ENCODE results near the gene GPR68.
"Not testable (repeated sequence)": the region's sequence is repeated elsewhere in the genome, so short reads cannot be mapped to it uniquely, and the experiment has no call there.

Gene GPR68

DNA sequence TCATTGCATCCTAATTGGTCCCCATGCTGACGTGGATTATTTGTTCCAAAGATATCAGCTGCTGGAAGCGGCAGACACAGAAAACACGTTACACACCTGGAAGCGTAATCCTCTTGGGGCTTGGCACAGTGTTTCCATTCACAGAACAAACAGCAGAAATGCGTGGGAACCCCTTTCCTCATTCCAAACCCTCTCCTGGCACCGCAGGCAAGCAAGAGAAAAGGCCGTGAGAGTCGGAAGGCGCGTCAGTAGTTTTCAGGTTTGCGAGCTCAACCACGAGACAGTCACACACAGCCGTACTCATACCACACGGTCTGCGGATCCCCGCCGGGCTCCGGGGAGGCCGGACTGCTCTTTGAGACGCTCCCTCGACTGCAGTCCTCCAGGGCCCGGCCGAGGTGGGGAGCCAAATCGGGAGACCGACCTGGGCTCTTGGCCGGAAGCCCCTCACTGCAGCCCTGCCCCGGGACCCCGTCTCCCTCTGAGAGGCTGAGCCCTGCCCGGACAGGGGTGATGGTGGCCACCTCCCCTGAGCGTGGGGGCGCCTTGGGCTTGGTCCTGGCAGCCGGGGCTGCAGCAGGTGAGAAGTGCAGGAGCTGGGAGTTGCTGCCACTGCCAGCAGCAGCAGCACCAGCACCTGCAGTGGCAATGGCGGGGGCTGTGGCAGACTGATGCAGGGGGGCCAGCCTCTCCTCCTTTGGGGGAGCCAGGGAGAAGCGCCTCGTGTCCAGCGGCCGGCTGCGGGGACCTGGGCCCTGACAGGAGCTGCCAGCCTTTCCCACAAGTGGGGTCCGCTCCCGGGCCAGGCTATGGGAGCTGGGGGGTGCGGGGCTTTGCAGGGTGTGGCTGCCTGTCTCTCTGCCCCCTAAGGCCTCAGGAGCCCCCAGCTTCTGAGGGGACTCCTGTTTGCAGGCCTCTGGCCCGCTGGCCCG is 28.1 kb upstream of the GPR68 start:
- DNase-seq (ENCODE audit: low read depth in 3 of 3) = no peak

DNA sequence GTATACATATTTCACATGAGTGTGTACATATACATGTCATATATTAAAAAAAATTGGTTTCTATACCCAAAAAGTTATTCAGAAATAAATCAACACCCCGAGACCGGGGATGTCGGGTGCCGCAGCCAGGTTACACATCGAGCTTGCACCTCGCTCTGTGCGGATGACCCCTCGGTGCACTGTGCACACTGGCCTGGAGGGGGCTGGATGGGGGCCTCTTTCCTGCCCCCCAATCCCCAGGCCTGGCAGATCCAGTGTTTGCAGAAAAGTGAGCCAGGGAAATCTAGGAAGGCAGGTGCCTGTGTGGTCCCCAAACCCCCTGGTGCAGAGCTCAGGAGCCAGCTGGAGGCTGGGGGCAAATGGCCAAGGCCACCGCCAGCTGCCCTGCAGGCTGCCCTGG is 27.1 kb upstream of the GPR68 start:
- no peak for DNase-seq (ENCODE audit: low read depth in 3 of 3)

DNA sequence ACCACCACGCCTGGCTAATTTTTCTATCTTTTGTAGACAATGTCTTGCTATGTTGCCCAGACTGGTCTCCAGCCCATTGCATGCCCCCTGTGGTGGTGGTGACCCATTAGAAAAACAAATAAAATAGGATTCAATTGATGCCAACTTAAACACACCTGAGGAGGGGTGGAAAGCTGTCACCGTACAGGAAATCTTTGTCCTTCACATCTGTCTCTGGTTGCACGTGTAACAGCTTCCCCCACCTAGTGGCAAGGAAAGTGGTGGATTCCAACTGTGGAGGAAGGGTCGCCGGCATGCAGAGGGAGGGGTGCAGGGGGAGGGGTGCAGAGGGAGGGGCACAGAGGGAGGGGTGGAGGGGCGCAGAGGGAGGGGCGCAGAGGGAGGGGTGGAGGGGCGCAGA is 26.1 kb upstream of the GPR68 start:
- DNase-seq (ENCODE audit: low read depth in 3 of 3) = no peak

DNA sequence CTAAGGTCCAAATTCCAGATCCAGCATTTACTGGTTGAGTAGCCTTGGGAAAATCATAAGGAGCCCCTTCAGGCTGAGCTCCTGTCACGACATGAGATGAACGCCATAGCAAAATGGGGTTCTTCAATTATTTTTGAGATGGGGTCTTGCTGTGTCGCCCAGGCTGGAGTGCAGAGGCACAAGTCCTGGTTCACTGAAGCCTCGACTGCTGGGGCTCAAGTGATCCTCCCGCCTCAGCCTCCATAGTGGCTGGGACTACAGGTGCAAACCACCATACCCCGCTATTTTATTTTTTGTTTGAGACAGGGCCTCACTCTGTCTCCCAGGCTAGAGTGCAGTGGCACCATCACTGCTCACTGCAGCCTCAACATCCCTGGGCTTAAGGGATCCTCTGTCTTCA is 25.7 kb upstream of the GPR68 start:
- DNase-seq (ENCODE audit: low read depth in 3 of 3) = no peak

DNA sequence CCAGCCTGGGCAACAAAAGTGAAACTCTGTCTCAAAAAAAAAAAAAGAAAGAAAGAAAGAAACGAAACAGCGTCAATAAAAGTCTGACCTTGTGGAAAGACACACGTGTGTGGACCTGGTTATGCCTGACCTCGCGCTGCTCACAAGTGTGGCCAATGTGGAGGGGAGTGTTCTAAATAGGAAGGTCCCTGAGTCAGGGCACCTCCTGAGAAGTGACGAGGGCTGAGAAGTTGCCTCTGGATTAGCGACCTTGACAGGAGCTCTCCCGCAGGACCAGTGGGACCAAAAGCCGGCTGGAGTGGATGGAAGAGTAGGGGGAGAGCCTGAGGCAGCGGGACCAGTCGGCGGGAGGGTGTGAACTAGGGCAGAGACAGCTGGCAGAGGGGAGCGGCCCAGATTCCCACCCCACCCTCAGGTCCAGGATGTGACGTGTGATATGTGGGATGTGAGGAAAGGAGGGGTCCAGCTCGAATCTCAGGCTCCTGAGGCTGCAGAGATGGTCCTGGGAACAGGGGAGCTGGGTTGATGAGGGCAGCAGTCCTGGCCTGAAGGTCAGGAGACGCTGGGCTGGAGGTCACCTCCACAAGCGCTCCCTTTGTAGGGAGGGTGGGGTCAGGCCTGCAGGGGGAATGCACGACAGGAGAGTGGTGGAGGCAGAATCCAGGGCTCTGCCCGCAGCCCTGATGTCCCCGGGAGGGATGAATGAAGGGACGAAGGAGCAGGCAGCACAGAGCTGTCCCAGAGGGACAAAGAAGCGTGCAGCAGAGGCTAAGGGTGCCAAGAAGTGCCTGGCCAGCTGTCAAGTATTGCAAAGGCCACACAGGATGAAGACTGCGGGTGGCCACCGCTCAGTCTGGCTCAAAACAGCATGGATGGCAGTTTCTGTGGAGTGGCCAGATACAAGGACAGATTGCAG is 24.8 kb upstream of the GPR68 start:
- no peak for DNase-seq (ENCODE audit: low read depth in 3 of 3)

DNA sequence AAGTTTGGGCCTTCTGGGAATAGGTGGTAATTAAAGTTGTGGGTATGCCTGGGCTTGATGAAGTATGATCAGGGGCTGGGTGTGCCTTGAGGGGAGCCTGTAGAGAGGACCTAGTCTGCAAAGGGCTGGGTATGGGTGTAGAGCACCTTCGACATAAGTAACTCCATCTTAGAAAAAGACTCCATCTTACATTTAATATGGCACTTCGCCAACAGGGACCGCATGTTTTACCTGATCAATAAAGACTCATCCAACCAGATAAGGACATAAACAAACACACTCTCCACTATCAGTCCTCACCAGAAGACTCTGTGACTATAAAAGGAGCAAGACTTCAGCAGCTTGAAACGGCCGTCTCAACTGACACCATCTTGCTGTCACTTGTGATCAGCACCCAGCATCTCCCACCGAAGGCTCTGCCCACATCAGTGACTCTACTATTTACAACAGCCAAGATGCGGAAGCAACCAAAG is 23.5 kb upstream of the GPR68 start:
- no peak for DNase-seq (ENCODE audit: low read depth in 3 of 3)

DNA sequence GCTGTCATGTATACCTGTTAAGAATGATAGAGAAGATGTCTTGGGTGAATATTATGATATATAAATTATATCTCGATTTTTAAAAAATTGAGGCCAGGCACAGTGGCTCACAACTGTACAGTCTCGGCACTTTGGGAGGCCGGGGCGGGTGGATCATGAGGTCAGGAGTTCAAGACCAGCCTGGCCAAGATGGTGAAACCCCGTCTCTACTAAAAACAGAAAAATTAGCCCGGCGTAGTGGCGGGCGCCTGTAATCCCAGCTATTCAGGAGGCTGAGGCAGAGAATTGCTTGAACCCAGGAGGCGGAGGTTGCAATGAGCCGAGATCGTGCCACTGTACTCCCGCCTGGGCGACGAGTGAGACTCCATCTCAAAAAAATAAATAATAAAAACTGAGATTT is 21.8 kb upstream of the GPR68 start:
- not testable (repeated sequence) for DNase-seq (ENCODE audit: low read depth in 3 of 3)

DNA sequence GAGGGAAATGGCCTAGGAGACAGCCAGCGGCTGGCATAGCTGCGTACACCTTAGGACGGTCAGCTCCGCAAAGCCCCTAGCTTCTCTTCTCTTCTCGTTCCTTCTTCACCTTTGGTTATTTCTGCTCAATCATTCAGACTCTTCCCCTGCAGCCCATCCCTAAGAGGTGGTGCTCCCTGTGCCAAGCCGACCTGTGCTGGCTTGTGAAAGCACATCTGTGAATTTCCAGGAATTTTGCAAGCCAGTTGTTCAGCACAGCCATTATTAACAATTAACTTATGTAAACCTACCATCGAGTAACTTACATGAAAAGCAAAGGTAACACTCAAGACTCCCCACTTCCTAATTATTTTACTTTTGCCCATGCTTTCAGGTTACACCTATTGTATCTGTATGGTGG is 20.9 kb upstream of the GPR68 start:
- DNase-seq (ENCODE audit: low read depth in 3 of 3) = no peak

DNA sequence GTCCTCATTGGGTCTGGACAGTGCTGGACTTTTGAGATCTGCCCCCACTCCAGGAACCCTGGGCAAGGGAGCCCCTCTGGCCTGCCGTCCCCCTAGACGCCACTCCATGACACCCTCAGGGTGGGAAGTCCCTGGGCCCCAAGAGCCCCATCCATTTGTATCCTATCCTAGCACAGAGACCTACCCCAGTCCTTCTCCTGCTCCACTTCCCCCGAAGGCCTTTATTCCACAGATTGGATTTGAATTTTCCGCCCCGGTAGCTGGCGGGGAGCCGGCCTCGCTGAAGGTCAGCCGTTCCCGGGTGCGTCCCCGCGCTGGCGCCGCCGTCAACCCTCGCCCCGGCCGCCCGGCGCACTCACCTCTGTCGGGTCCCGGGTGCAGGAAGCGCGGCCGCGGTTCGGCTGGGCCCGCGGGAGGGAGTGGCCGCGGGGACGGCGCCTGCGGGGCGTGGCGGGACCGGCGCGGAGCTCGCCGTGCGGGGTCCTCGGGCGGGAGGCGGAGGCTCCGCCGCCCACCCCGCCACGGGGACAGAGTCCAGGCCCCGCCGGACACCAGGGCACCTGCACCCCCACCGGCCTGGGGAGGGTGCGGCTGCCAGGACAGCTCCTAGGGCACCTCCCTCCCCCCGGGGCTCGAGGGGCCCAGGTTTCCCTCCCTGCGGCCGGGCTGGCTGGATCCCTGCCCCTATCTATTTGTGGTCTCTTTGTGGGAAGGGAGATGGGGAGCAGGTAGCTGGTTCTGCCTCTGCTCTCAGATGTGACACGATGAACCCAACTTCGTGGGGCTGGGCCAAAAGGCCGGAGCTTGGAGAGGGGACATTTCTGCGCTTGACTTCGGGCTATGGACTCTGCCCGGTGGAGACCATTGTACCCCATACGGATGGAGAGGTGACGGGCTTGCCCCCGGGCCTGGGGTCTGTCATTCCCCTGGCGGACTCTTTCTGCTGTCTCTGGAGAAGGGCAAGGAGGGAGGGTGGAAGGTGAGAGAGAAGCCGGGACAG is 19.9 kb upstream of the GPR68 start:
- DNase-seq (ENCODE audit: low read depth in 3 of 3) = no peak

DNA sequence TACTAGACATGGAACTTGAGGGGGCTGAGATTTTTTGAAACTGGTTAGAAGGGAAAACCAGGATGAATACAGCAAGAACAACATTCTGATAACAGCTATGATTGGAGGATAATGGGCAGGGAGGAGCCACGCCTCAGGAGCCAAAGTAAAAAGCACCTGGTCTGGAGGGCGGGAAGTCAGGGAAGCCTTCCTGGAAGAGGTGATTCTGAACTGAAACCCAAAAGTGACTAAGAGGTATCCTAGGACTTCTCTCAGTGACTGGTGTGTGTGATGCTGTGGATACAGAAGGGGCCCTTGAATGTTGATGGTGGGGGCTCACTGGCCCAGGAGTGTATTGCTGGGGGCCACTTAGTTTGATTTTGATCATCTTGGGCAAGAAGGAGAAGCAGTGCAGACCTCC is 18.8 kb upstream of the GPR68 start:
- DNase-seq (ENCODE audit: low read depth in 3 of 3) = no peak

DNA sequence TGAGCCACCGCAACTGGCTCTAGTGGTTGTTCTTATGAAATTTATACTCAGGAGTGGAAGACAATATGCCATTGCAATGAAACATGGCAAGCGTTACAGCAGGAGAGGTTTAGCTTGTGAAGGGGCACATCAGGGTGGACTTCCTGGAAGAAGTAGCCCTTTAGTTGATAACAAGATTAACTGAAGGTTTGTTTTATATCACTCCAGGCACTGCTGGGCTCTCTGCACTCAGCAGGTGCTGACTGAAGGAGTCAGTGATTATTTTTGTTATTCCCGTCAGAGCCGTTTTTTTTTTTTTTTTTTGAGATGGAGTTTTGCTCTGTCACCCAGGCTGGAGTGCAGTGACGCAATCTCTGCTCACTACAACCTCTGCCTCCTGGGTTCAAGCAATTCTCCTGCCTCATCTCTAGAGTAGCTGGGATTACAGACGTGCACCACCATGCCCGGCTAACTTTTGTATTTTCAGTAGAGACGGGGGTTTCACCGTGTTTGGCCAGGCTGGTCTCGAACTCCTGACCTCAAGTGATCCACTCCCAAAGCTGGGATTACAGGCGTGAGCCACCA is 17.6 kb upstream of the GPR68 start:
- no peak for DNase-seq (ENCODE audit: low read depth in 3 of 3)

DNA sequence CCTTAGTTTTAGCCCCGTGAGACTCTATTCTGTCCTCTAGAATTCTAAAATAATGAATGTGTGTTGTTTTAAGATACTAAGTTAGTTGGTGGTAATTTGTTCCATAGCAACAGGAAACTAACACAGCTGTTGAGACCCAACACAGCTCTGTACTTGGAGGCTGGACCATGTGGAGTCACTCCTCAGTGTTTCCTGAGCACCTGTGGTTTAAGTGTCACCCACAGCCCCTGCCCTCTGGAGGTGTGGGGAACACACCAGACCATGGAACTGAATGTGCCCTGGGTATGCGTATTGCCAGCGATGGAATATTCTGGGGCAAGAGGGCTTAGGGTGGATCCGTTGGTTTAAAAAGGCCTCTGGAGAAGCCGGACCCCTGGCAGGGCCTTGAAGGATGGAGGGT is 16.6 kb upstream of the GPR68 start:
- DNase-seq (ENCODE audit: low read depth in 3 of 3) = no peak

DNA sequence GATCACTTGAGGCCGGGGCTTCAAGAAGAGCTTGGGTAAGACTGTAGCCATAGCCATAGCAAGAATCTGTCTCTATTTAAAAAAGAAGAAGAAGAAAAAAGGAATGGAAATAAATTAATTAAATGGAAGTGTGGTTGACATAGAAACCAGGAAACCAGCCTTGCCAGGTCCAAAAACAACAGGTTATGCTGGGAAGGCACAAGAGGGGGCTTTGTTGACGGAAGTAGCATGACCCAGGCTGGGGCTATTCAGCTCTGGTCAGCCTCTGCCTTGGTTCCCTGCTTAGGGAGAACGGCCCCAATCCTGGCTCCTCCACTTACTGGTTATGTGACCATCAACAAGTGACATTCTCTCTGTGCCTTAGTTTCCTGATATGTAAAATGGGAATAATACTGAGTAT is 14.4 kb upstream of the GPR68 start:
- no peak for DNase-seq (ENCODE audit: low read depth in 3 of 3)

DNA sequence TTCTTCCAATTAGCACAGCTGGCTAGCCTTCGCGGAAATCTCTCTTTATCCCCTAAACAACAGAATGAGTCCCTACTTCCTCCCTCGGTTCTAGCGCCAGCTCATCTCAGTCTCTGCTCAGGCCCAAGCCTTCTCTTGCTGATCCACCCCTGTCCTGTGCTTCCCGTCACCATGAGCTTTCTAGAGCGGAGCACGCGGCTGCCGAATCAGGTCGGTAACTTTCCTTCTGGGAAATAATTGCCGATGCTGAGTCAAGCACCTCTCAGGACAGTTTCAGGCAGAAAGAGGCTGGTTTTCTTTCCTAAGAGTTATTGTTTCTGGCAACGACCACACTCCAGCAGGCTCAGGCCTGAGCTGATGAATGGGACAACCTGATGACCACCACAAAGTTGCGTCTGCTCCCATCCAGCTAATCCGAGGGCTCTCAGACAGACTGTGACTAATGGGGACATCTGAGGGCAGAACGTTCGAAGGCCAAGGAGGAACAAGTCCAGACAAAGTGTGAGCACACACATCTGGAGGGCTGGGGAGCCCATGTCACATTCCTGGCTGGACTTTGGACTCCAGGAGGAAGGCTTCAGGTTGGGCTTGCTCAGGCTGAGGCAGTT is 13.6 kb upstream of the GPR68 start:
- DNase-seq (ENCODE audit: low read depth in 3 of 3) = no peak

DNA sequence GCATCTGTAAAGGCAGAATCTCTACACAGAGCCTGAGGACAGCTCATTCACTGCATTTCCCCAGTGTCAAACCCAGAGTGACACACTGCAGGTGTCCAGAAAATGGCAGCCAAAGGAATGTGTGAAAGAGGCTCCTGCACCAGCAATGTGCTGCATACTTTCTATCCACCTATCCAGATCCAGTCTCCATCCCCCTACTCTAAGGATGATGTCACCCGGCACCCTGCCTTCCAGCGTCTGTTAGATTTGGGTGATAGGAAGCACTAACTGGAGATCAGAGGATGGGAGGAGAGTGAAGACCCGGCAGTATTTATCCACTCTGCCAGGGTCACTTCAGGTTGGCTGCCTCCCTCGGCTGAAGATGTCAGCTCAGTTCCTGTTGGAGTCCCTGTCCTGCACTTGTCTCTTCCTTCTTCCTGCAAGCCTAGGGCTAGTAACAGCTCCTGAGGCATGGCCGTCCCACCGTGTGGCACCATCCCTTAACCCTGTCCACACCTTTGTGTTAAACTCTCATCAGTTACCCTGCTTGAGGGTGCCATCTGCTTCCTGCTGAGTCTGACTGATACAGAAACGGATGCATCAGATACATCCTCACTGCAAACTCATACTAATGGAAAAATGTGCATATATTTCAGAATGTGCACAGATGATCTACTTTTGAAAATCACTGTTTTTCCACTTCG is 13.0 kb upstream of the GPR68 start:
- no peak for DNase-seq (ENCODE audit: low read depth in 3 of 3)

DNA sequence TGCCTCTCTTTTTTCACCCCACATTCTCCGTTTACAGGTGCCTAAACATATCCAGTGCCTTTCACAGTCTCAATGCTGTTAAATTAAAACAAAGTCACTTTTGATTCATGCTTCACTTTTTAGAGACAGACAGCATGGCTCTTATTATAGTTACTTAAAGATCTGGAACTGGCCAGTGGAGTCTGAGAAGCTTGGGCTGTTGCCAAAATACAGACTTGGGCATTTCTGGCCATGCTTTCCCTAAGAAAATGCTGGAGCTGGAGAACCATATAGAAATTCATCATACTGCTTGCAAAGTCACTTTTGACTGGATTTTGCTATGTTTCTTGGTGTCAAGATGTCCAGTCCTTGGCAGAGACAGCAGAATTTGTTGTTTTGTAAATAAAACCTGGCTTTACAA is 12.2 kb upstream of the GPR68 start:
- no peak for DNase-seq (ENCODE audit: low read depth in 3 of 3)

DNA sequence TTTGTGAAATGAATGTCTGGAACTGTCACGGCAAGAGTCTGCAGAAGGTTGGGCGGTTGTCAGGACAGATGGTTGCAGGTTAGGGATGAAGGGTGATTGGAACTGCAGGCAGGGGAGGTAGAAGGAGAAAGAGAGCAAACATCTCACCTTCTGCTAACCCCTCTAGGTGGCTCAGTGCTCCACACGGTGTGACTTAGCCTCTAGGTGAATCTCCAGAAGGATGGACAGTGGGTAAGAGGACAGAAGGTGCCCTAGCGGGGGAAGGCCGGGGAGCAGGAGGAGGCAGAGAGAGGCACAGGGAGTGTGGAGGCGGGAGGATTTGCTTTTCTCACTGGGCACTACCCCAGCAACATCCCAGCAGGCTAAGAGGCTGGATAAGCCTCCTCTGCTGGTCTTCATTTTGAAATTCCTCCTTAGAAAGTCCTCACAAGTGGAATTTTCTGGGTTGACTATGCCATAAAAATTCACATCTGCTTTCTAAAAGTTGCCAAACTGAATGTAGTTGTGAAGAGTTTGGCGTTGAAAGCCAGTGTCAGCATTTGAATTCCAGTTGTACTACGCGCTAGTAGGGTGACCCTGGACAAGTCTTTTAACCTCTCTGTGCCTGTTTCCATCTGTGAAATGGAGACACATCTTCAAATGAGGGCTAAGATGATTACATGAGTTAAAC is 10.7 kb upstream of the GPR68 start:
- DNase-seq (ENCODE audit: low read depth in 3 of 3) = no peak

DNA sequence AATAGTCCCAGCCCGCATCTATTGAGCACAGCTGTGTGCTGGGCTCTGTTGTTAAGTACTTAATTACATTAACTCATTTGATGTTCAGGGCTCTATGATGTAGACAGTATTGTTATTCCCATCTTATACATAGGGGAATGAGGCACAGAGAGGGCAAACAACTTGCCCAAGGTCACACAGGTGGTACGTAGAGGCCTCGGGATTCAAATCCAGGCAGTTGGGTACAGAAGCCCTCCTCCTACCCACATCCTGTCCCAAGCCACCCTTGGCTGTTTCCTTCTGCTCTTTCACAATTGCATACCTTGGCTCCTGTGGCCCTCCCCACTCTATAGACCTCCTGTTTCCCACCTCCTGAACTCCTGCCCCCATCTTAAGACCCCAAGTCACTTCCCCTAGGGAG is 10.0 kb upstream of the GPR68 start:
- DNase-seq (ENCODE audit: low read depth in 3 of 3) = no peak

DNA sequence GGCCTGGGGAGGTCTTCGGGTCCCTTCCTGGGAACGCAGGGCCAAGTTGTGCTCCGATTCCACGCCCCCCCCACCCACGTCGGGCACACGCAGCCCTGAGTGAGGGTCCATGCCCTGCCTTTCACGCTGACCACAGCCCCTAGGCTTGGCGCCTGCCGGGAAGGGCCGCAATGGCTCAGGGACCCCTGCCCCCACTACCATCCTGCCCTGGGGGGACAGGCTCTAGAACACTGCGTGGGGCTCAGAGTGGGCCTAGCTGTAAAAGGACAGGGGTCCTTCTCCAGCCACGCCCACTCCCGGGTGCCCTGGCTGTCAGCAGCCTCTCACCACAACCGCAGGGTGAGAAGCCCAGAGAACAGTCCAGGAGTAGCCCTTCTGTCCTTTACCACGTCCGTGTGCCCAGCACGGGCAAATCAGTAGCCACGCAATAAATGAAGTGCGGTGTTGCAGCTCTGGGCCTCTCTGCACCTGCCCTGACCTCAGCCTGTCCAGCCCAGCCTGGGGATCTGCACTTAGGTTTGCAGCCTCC is 9.4 kb upstream of the GPR68 start:
- DNase-seq (ENCODE audit: low read depth in 3 of 3) = no peak
